Activated naive CD4-positive, alpha-beta T cell treated with anti-CD3 and anti-CD28 coated beads, Interleukin-2, amount 50 U/mL, for 24 hours (primary cell): Measurements from ENCODE around the gene TAL1.

ENCODE experiments used
- H3K27ac Mint-ChIP-seq: one replicate; pipeline ENCODE4 v1.8.0; 2021; ENCODE audit warnings: mild to moderate bottlenecking, mixed read lengths
- H3K27me3 Mint-ChIP-seq: one replicate; pipeline ENCODE4 v1.8.0; 2021; ENCODE audit warnings: mixed read lengths
- H3K36me3 Mint-ChIP-seq: one replicate; pipeline ENCODE4 v1.8.0; 2021; ENCODE audit warnings: mixed read lengths
- H3K4me1 Mint-ChIP-seq: one replicate; pipeline ENCODE4 v1.8.0; 2021; ENCODE audit warnings: mixed read lengths
- H3K4me3 Mint-ChIP-seq: one replicate; pipeline ENCODE4 v1.8.0; 2021; ENCODE audit warnings: mild to moderate bottlenecking, mixed read lengths
- H3K9me3 Mint-ChIP-seq: one replicate; pipeline ENCODE4 v1.8.0; 2021; ENCODE audit warnings: mixed read lengths

Gene TAL1

DNA sequence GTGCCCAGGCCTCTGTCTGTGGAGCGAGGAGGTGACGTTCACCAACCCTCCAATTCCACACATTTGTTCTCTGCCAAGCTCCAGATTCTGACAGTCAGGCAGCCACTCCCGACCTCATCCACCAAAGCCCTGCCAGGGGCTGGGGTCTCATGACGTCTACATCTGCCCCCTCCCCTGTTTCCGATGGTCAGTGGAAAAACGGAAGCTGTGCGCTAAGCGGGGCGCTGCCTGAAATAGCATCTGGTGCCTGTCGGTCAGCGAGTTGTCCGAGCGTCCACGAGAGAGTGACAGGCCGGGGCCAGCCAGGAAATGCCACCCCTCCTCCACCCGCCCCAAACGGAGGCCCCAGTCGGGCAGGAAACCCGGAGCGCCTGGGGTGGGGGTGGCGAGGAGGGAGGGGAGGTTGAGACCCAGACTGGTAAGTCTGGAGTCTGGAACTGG, 3.2 kb upstream of the TAL1 start:
- Mint-ChIP-seq H3K36me3 (no peaks in the 10 kb centered on the region), H3K9me3 (no peaks in the 10 kb centered on the region), H3K4me3 (no peak overlapping the region), H3K27ac (no peak overlapping the region), H3K27me3 (peaks cover 49% of the 10 kb centered on the region), H3K4me1 (peaks cover 29% of the 10 kb centered on the region)

DNA sequence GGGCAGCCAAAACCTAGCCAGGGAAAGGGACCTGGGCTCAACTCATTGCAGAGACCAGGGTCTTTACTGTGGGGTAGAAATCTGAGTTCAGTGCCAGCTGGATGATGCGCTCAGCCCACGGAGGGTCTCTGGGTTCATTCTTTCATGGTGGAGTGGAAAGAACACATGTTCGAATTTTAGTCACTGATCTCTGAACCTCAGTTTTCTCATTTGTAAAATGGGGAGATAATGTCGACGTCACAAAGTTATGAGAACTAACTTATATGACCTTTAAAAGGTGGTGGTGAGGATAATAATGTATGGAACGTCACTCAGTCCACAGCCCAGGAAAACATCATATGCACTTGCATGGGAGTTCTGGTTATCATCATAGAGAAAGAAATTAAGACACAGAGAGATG, 1.2 kb upstream of the TAL1 start:
- H3K4me3 Mint-ChIP-seq, result no peak overlapping the region

DNA sequence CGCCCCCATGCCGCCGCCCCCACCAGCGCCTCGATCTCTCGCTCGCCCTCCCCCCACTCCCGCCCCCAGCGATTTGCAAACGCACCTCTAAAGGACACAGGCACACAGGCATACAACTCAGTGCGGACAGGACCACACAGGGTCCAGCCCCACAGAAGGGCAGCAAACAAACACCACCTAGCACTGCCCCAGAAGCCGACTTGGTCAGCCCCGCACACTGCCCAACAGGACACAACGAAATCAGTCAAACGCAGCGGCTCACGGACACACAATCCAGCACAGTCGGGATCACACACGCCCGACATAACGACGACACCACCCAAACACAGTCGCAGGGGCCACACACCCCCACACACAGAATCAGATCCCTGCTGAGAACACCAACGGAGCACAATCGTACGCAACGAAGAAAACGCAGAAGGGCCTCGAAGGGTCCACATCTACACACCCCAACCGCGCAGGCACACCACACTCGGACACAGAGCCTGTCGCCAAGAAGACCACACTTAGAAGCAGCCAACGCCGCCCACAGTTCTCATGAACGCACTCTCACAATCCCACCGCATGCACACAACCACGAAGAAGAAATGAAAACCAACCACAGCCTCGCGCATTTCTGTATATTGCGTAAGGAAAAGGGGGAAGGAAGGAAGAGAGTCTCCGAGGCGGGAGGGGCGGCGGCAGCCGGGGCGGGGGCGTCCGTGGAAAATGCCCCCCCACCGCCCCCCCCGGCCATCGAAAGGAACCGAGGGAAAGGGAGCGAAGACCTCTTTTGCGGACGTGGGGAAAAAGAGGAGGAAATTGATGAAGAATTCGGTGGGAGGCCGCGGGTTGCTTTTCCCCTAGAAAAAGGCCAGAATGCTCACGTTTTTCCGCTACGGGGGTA, 481 bp downstream of the TAL1 start:
- peak overlapping the region; percentile 1 for H3K27ac Mint-ChIP-seq
- no peaks in the 10 kb centered on the region for H3K36me3 Mint-ChIP-seq
- H3K4me1 Mint-ChIP-seq, result peaks cover 35% of the 10 kb centered on the region
- peaks cover 68% of the 10 kb centered on the region for H3K27me3 Mint-ChIP-seq
- H3K9me3 Mint-ChIP-seq, result no peaks in the 10 kb centered on the region
- peak overlapping the region; percentile 82 for H3K4me3 Mint-ChIP-seq

More for the DNA sequence above, 1.2 kb upstream of the TAL1 start:
- Mint-ChIP-seq H3K27me3 (peaks cover 63% of the 10 kb centered on the region), H3K9me3 (no peaks in the 10 kb centered on the region), H3K27ac (no peak overlapping the region), H3K36me3 (no peaks in the 10 kb centered on the region), H3K4me1 (peaks cover 35% of the 10 kb centered on the region)

DNA sequence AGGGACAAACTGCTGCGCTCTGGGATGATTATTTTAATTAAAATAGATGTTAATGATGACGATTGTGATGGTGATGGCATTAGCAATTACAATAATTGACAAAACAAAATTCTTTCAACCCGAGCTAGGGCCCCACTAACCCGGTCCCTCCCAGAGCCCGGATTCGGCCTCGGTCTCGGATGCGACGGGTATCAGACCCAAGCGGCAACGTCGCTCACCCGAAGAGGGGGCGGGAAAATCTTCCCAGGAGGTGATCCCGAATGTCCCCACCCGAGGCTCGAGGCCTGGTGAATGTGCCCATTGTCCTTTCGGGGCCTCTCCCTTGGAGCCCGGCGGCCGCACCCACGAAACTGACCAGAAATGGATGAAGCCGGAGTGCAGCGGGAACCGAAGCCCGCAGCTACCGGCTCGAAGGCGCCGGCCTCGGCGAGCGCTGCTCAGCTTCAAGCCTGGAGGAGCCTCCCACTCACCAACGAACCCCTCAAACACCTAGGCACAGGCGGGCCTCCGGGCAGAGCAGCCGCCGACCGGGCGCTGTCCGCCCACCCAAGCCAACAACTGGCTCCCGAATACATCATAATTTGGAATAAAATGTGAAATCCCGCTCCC, 1.2 kb downstream of the TAL1 start:
- H3K4me3 Mint-ChIP-seq, result peak overlapping the region; percentile 82
- no peak overlapping the region for H3K27ac Mint-ChIP-seq
- H3K9me3 Mint-ChIP-seq, result no peaks in the 10 kb centered on the region
- peaks cover 69% of the 10 kb centered on the region for H3K27me3 Mint-ChIP-seq
- peaks cover 39% of the 10 kb centered on the region for H3K4me1 Mint-ChIP-seq
- H3K36me3 Mint-ChIP-seq, result no peaks in the 10 kb centered on the region

DNA sequence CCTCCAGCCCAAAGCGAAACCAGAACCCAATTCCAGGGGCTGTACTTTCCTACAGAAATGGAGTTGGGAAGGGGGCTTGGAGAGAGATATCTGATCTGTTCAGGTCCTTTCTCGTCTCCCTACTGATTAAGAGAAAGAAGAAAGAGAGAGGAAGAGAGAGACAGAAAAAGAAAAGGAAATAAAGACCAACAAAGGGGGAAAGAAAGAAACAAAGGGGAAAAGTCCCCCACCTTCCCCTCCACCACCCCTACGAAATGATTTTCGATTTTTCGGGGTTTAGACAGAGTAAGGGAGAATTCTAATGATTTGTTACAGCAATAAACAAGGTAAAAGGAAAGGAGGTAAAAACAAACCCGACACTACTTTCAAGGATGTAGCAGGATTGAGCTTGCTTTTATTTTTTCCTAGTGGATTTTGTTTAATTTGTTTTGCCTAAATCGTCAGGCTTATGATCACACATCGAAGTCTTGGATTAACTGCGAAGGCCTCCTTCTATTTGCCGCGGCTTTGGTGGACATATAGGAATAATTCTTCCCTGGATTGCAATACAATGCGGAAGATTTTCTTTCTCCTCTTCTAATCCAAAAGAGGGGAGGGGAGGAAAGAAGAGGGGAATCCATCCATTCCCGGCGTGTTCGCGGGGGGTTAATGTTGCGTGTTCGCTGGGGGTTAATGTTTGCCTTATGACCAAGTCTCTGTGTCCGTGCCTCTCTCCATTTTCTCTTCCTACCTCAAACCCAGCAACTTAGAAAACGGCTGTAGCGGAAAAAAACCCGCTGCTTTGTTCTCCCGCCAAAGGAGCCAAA, 1.9 kb downstream of the TAL1 start:
- Mint-ChIP-seq H3K27ac (no peak overlapping the region), H3K4me1 (peaks cover 41% of the 10 kb centered on the region), H3K27me3 (peaks cover 71% of the 10 kb centered on the region), H3K4me3 (peak overlapping the region; percentile 82), H3K9me3 (no peaks in the 10 kb centered on the region), H3K36me3 (no peaks in the 10 kb centered on the region)

DNA sequence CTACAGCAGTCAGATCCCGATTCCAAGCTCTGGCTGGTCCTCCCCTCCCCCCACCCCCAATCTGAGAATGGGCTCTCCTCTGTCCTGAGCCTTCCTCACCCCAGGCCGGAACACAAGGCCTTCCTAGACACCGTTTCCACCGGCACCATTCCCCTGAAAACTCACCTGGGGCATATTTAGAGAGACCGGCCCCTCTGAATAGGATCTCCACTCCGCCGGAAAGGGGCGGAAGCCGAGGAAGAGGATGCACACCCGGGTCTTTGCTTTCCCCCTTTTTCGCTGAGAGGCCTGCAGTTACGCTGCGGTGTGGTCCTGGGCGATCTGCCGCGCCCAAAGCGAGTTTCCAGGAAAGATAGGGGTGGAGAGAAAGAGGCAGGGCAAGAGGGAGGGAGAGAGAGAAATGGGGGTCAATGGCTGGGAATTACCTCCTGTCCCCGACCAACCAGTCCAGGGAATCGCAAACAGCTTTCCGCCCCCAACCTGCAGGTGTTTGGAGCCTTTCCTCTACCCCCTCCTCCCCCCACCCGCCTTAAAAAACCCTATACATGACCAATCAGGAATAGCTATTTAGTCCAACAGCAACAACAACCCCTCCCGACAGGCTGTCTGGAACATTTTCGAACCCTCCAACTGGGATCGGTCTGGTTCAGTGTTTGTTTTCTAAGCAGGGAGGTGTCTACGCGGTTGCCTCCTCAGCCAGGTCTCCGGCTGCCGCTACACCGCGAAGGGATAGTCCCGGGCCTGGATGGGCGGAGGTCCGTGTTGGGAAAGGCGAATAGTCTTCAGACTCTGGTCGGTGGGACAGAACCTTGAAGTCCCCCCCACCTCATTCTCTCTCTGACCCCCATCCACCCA, 2.8 kb downstream of the TAL1 start:
- H3K4me1 Mint-ChIP-seq, result peaks cover 41% of the 10 kb centered on the region
- peaks cover 67% of the 10 kb centered on the region for H3K27me3 Mint-ChIP-seq
- H3K27ac Mint-ChIP-seq, result no peak overlapping the region
- H3K4me3 Mint-ChIP-seq, result peak overlapping the region; percentile 82
- H3K36me3 Mint-ChIP-seq, result no peaks in the 10 kb centered on the region
- H3K9me3 Mint-ChIP-seq, result no peaks in the 10 kb centered on the region

DNA sequence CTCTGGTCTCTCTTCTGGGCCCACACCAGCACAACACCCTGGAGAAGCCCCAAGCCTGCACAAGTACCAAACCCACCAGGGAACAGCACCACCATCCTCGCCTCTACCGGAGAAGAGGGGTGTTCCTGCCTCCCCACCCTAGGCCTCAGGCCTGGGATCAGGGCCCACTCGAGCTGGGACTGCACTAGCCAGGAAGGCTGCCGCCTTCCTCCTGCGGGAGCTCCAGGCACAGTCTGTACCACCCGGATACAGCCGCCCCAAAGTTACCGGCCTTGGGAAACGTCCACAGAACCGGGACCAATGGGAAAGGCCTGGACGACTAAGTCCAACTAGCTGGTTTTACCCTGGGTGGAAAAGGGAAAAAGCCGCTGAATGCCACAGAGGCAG, 3.4 kb downstream of the TAL1 start:
- Mint-ChIP-seq H3K36me3 (no peaks in the 10 kb centered on the region), H3K27ac (no peak overlapping the region), H3K4me1 (peaks cover 41% of the 10 kb centered on the region), H3K27me3 (peaks cover 61% of the 10 kb centered on the region), H3K9me3 (no peaks in the 10 kb centered on the region), H3K4me3 (no peak overlapping the region)

DNA sequence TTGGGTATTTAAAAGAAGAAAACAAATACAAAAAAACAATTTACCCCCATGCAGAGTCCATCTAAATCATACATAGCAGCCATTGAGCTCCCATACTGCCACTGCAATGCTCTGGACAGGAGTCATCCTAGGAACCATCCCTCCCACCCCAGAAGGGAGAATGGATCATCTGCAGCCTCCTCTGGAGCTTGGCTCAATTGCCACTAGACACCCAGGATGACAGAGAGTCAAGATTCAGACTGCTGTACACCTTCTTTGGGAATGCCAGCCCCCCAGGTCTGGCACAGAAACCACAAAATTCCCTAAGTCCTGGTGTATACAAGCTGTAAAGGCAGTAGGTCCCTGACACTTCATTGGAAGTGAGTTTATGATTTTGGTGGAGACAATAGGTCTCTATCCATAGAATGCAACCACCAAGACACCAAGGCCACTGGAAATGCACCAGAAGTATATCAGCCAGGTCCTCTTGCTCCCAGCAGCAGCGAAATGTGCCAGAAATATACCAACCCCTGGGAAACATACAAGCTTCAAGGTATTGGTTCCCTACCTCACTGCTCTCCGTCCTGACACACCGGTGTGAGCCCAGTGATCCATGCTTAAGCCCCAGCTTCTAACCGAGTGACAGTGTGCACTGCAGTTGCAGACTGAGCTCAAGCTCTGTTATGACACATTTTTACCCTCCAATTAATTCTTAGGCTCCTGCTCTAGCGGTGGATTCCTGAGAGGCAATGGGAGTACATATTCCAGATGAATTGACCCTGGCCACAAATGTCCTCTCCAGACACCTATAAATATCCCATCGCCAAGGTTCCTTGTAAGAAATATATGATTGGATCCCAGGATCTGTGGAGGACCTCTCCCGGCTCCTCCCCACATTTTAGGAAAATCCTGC, 4.4 kb downstream of the TAL1 start:
- Mint-ChIP-seq H3K27ac (no peak overlapping the region), H3K4me3 (no peak overlapping the region), H3K4me1 (peaks cover 36% of the 10 kb centered on the region), H3K27me3 (peaks cover 50% of the 10 kb centered on the region), H3K36me3 (no peaks in the 10 kb centered on the region), H3K9me3 (no peaks in the 10 kb centered on the region)

DNA sequence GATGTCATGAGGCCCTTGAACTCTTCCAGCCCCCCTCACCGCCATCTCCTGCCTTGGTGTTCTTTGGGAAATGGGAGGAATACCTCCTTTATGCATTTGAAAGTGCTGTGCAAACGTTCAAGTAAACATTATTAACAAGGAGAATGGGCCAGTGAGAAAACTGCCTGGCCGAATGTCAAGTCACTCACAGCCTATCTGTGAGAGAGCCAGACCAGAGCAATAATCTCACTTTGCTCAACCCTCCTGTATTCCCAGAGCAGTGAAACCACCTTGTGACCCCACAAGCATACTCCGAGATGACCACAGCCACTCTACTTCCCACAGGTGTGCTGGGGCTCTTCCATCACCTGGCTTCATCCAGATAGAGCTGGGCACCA, 5.2 kb downstream of the TAL1 start:
- no peaks in the 10 kb centered on the region for H3K36me3 Mint-ChIP-seq
- no peak overlapping the region for H3K4me3 Mint-ChIP-seq
- no peak overlapping the region for H3K27ac Mint-ChIP-seq
- no peaks in the 10 kb centered on the region for H3K9me3 Mint-ChIP-seq
- H3K4me1 Mint-ChIP-seq, result peaks cover 32% of the 10 kb centered on the region
- H3K27me3 Mint-ChIP-seq, result peaks cover 46% of the 10 kb centered on the region

DNA sequence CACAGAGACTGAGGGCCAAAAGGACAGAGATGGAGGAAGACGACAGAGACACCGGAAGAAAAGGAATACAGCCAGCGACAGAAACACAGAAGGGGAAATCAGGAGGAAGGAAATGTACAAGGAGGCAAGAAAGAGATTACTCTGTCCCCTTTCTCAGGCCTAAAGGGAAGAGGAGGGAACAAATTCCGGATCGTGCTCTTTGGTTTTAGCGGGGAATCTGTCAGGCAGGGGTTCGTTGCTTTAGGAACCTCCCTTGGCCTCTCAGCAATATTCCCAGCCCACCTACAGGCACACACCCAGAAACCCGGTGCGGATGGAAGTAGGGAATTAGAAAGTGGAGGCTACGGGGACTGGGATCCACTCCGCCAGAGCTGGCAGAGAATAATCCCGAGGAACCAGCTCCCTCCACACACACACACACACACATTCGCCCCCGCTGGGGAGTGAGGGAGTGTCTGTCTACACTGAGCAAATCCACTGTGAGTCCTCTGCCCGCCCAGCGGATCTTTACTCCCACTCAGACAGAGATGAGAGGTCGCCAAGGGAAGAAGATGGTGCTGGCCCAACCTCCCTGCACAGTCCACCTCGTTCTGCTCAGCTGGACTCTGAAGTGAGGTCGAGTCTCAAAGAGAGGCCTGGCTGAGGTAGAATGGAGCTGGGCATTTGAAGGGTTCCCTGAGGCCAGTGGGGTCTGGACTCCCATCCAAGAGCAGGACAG, 5.7 kb downstream of the TAL1 start:
- H3K27me3 Mint-ChIP-seq, result peaks cover 41% of the 10 kb centered on the region
- H3K36me3 Mint-ChIP-seq, result no peaks in the 10 kb centered on the region
- H3K4me1 Mint-ChIP-seq, result peaks cover 26% of the 10 kb centered on the region
- H3K4me3 Mint-ChIP-seq, result peak overlapping the region; percentile 48
- no peak overlapping the region for H3K27ac Mint-ChIP-seq
- no peaks in the 10 kb centered on the region for H3K9me3 Mint-ChIP-seq

DNA sequence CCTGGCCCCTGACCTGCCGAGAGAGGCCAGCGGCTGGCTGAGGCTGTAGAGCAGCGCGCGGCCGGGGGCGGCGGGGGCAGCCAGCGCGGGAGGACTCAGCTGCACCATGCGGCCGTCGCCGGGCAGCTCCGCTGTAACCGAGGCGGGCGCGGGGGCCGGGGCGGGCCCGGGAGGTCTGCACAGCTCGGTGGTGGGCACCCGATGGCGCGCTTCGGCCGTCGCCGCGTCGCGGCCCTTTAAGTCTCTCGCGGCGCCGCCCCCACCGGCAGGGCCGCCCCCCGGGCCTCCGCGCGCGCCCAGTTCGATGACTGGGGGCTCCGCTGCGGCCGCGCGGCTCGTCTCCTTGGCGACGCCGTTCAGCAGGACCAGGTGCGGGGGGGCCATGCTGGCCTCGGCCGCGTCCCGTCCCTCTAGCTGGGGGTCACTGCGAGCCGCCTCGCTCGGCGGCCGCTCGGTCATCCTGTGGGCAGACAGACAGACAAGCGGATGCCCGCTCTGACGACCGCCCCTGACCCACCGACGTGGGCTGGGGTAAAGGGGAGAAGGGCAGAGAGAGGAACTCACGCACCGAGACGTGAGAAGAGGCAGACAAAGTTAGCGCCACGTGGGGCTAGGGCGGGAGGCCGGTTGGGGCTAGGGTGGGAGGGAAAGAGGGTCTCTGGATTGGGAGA, 6.5 kb downstream of the TAL1 start:
- H3K36me3 Mint-ChIP-seq, result no peaks in the 10 kb centered on the region
- H3K4me1 Mint-ChIP-seq, result peaks cover 21% of the 10 kb centered on the region
- no peak overlapping the region for H3K27ac Mint-ChIP-seq
- H3K27me3 Mint-ChIP-seq, result peaks cover 43% of the 10 kb centered on the region
- H3K4me3 Mint-ChIP-seq, result peak overlapping the region; percentile 48
- H3K9me3 Mint-ChIP-seq, result no peaks in the 10 kb centered on the region

DNA sequence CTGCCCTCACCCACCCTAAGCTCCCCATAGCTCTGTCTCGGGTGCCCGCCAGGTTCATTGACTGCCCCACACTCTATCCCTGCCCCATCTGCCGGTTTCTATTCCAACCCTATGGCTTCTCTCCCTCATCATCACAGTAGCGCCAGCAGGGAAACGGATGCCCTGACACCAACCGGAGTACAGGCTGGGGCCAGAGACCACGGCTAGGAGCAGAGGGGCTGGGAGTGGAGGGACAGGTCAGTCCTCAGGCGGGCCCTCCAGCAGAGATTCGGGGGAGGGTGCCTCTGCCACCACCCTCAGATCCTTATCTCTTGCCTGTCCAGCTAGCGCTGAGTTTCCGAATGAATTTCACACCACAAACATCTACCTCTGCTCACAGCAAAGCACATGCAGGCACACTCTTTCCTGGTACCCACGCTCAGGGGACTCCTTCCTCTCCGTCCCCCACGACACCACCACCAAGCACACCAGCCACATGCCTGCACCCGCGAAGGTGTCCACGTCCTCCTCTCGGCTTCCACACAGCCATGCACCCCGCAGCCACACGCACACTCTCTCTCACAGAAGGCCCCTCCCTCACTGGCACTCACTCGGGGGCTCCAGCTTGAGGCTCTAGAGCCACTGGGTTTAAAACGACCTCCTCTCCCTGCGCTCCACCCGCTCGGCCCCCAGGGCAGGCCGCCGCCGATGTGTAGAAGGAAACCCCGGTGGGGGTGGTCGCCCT, 7.2 kb downstream of the TAL1 start:
- peaks cover 38% of the 10 kb centered on the region for H3K27me3 Mint-ChIP-seq
- H3K4me1 Mint-ChIP-seq, result peaks cover 14% of the 10 kb centered on the region
- H3K27ac Mint-ChIP-seq, result no peak overlapping the region
- H3K9me3 Mint-ChIP-seq, result no peaks in the 10 kb centered on the region
- no peak overlapping the region for H3K4me3 Mint-ChIP-seq
- no peaks in the 10 kb centered on the region for H3K36me3 Mint-ChIP-seq
